ENCODE data around the gene MIOX. TPM values are rescaled to one million over a fixed set of nuclear protein-coding genes. Genes with fewer than 3 reads are reported as not detected.

MIOX gene
- total and polyA plus RNA-seq, 2 of the 13 experiments (the other 11 are each of a cell fraction or from before 2014, with no cell fraction given): 1.5 to 2.9 TPM

DNA sequence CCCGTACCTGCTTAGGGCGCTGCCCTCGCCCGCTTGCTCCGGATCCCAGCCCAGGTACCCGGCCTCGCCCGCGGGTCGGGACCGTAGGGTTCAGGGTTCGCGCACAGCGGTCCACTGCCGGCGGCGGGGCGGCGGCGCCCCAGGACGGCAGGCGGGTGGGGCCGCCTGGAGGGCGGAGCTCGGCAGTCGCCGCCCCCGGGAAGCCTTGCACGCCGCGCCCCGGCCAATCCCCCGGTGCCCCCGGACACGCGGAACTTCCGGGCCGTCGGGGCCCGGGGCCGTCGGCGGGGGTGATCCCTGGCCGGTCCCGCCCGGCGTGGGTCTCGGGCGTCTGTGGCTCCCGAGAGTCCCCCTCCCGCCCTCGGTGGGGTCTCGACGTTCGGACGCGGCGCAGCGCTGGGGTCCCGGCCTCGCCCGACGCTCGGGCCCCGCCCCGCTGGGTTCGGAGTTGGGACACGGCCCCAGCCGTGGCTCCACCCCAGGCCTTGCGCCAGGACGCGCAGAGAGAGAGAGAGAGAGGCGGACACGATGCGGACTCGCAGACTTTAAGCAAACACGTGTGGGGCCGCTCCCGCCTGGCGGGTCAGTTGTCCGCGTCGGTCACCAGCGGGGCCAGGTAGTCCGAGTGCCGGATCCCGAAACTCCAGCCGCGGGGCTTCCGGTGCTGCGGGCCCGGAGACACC is 43.4 kb downstream of the MIOX start, which contains the start of gene TYMP (continued):
- TF ChIP-seq, protein P1, sequence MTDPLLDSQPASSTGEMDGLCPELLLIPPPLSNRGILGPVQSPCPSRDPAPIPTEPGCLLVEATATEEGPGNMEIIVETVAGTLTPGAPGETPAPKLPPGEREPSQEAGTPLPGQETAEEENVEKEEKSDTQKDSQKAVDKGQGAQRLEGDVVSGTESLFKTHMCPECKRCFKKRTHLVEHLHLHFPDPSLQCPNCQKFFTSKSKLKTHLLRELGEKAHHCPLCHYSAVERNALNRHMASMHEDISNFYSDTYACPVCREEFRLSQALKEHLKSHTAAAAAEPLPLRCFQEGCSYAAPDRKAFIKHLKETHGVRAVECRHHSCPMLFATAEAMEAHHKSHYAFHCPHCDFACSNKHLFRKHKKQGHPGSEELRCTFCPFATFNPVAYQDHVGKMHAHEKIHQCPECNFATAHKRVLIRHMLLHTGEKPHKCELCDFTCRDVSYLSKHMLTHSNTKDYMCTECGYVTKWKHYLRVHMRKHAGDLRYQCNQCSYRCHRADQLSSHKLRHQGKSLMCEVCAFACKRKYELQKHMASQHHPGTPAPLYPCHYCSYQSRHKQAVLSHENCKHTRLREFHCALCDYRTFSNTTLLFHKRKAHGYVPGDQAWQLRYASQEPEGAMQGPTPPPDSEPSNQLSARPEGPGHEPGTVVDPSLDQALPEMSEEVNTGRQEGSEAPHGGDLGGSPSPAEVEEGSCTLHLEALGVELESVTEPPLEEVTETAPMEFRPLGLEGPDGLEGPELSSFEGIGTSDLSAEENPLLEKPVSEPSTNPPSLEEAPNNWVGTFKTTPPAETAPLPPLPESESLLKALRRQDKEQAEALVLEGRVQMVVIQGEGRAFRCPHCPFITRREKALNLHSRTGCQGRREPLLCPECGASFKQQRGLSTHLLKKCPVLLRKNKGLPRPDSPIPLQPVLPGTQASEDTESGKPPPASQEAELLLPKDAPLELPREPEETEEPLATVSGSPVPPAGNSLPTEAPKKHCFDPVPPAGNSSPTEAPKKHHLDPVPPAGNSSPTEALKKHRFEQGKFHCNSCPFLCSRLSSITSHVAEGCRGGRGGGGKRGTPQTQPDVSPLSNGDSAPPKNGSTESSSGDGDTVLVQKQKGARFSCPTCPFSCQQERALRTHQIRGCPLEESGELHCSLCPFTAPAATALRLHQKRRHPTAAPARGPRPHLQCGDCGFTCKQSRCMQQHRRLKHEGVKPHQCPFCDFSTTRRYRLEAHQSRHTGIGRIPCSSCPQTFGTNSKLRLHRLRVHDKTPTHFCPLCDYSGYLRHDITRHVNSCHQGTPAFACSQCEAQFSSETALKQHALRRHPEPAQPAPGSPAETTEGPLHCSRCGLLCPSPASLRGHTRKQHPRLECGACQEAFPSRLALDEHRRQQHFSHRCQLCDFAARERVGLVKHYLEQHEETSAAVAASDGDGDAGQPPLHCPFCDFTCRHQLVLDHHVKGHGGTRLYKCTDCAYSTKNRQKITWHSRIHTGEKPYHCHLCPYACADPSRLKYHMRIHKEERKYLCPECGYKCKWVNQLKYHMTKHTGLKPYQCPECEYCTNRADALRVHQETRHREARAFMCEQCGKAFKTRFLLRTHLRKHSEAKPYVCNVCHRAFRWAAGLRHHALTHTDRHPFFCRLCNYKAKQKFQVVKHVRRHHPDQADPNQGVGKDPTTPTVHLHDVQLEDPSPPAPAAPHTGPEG (CRISPR knock-in tag; IDR thresholded peaks at IDR 0.05): peak; percentile 64; the same call in 1 of the 2 replicates
- TF ChIP-seq, protein P2, sequence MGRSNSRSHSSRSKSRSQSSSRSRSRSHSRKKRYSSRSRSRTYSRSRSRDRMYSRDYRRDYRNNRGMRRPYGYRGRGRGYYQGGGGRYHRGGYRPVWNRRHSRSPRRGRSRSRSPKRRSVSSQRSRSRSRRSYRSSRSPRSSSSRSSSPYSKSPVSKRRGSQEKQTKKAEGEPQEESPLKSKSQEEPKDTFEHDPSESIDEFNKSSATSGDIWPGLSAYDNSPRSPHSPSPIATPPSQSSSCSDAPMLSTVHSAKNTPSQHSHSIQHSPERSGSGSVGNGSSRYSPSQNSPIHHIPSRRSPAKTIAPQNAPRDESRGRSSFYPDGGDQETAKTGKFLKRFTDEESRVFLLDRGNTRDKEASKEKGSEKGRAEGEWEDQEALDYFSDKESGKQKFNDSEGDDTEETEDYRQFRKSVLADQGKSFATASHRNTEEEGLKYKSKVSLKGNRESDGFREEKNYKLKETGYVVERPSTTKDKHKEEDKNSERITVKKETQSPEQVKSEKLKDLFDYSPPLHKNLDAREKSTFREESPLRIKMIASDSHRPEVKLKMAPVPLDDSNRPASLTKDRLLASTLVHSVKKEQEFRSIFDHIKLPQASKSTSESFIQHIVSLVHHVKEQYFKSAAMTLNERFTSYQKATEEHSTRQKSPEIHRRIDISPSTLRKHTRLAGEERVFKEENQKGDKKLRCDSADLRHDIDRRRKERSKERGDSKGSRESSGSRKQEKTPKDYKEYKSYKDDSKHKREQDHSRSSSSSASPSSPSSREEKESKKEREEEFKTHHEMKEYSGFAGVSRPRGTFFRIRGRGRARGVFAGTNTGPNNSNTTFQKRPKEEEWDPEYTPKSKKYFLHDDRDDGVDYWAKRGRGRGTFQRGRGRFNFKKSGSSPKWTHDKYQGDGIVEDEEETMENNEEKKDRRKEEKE (IDR thresholded peaks at IDR 0.05): no peak
- TF ChIP-seq AGO1 (IDR thresholded peaks at IDR 0.05; ENCODE audit: low read depth, low read length, poor library complexity, severe bottlenecking) (no peak), ZNF367 (CRISPR knock-in tag; IDR thresholded peaks at IDR 0.05; ENCODE audit: borderline replicate concordance) (0 out of 2 replicates have a peak, but pooled peaks have one; percentile 27), MED8 (CRISPR knock-in tag; IDR thresholded peaks at IDR 0.05; ENCODE audit: insufficient replicate concordance) (peak; percentile 37), CAMTA2 (CRISPR knock-in tag; IDR thresholded peaks at IDR 0.05; ENCODE audit: borderline replicate concordance) (no peak; the same call in 1 of the 2 replicates), NBN (conservative IDR thresholded peaks at IDR 0.05) (no peak), SMYD3 (CRISPR knock-in tag; IDR thresholded peaks at IDR 0.05) (no peak), ZNF333 (CRISPR knock-in tag; IDR thresholded peaks at IDR 0.05; ENCODE audit: borderline replicate concordance) (0 out of 2 replicates have a peak, but pooled peaks have one; percentile 24), ZNF644 (CRISPR knock-in tag; IDR thresholded peaks at IDR 0.05; ENCODE audit: low read depth) (no peak), MZF1 (CRISPR knock-in tag; IDR thresholded peaks at IDR 0.05; ENCODE audit: borderline replicate concordance) (0 out of 2 replicates have a peak, but pooled peaks have one; percentile 46), MAF1 (CRISPR knock-in tag; IDR thresholded peaks at IDR 0.05; ENCODE audit: borderline replicate concordance) (0 out of 2 replicates have a peak, but pooled peaks have one; percentile 28), ATM (IDR thresholded peaks at IDR 0.05; ENCODE audit: borderline replicate concordance) (no peak), ZC3H4 (CRISPR knock-in tag; IDR thresholded peaks at IDR 0.05; ENCODE audit: borderline replicate concordance) (peak; percentile 60; the same call in 1 of the 2 replicates), REXO4 (CRISPR knock-in tag; IDR thresholded peaks at IDR 0.05; ENCODE audit: borderline replicate concordance) (peak; percentile 57; the same call in 1 of the 2 replicates)
- TF ChIP-seq, protein P3, sequence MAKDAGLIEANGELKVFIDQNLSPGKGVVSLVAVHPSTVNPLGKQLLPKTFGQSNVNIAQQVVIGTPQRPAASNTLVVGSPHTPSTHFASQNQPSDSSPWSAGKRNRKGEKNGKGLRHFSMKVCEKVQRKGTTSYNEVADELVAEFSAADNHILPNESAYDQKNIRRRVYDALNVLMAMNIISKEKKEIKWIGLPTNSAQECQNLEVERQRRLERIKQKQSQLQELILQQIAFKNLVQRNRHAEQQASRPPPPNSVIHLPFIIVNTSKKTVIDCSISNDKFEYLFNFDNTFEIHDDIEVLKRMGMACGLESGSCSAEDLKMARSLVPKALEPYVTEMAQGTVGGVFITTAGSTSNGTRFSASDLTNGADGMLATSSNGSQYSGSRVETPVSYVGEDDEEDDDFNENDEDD (CRISPR knock-in tag; IDR thresholded peaks at IDR 0.05; ENCODE audit: borderline replicate concordance): peak; percentile 88
- TF ChIP-seq, protein P4, sequence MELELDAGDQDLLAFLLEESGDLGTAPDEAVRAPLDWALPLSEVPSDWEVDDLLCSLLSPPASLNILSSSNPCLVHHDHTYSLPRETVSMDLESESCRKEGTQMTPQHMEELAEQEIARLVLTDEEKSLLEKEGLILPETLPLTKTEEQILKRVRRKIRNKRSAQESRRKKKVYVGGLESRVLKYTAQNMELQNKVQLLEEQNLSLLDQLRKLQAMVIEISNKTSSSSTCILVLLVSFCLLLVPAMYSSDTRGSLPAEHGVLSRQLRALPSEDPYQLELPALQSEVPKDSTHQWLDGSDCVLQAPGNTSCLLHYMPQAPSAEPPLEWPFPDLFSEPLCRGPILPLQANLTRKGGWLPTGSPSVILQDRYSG (CRISPR knock-in tag; IDR thresholded peaks at IDR 0.05): peak; percentile 19; the same call in 1 of the 2 replicates
